HG03457 (cell line): ENCODE results near the gene SCGB1C1.
"Not testable (repeated sequence)": the region's sequence is repeated elsewhere in the genome, so short reads cannot be mapped to it uniquely, and the experiment has no call there.

Experiments
- ATAC-seq: cut with Tn5 transposase; IDR thresholded peaks from one replicate; pipeline ENCODE4 v1.9.1; 2021; ENCODE audit warnings: moderate number of reproducible peaks; ENCODE audit not compliant: unreplicated experiment

The SCGB1C1 gene

GRCh38 chr11:236774-237767 is 44.2 kb downstream of the SCGB1C1 start, which contains the start of gene PSMD13:
Gene PSMD13 (plus strand): TSS chr11:236976. CDS start chr11:237050, 74 bp downstream.
- ATAC-seq = peak; percentile 50

GRCh38 chr11:238346-238745 is 45.5 kb downstream of the SCGB1C1 start:
- not testable (repeated sequence) for ATAC-seq

- ATAC-seq = no peak
These were observed 47.4 kb downstream of the SCGB1C1 start for GRCh38 chr11:240315-240714.

- ATAC-seq = no peak
These were observed 48.8 kb downstream of the SCGB1C1 start for GRCh38 chr11:241634-242033.
